ENCODE results near the gene S1PR5. TPM values are rescaled to one million over a fixed set of nuclear protein-coding genes. Genes with fewer than 3 reads are reported as not detected.

S1PR5 gene
- total and polyA plus RNA-seq, 10 of the 15 experiments (the other 5 are each of a cell fraction or from before 2014, with no cell fraction given): 0.04 TPM; not detected in 9

DNA sequence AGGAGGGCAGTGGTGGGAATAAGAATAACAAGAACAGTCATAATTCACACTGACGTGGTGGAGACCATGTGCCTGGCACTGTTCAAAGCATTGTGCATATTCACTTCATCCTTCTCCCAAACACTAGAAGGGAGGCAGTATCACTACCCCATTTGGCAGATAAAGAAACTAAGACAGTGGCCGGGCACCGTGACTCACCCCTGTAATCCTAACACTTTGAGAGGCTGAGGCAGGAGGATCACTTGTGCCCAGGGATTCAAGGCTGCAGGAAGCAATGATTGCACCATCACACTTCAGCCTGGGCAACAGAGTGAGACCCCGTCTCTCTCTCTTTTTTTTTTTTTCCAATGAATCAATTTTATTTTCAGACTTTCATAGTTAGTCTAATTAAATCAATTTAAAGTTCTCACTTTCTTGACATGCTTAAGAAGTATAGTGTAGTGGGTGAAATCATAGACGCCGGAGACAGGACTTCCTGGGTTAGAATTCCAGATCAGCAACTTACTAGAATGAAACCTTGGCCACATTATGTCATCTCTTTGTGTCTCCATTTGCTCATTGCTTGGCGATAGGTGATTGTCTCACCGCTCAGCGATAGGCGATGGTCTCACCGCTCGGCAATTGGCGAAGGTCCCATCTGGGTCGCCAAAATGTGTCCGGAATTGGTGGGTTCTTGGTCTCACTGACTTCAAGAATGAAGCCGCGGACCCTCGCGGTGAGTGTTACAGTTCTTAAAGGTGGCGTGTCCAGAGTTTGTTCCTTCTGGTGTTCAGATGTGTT lies 21.1 kb upstream of the S1PR5 start:
- Histone ChIP-seq H3K9ac (ENCODE audit: control insufficient read depth, insufficient read depth, low read length) (no peak overlapping the region), H3K4me3 (no peak overlapping the region), H3K4me2 (ENCODE audit: control insufficient read depth, insufficient read depth) (no peak overlapping the region), H3K27ac (ENCODE audit: control insufficient read depth, insufficient read depth) (no peak overlapping the region), H3K4me1 (ENCODE audit: control insufficient read depth, insufficient read depth, low read length) (peaks cover 3% of the 10 kb centered on the region; the same call in 1 of the 2 replicates), H3K27me3 (replicated peaks in 1 of 2; ENCODE audit: control insufficient read depth in 2 of 2, insufficient read depth in 2 of 2, low read length in 1 of 2) (peaks cover 0 to 4% of the 10 kb centered on the region in 2 experiments; a peak in 1 of 4 replicates), H4K20me1 (ENCODE audit: control insufficient read depth, insufficient read depth) (no peaks in the 10 kb centered on the region), H3K36me3 (ENCODE audit: control insufficient read depth in 2 of 2, insufficient read depth in 2 of 2, low read length in 1 of 2) (no peaks in the 10 kb centered on the region), H3K9me3 (replicated peaks; ENCODE audit: control insufficient read depth, insufficient read depth, low read length) (no peaks in the 10 kb centered on the region), H3K79me2 (ENCODE audit: control insufficient read depth, insufficient read depth, low read length) (no peaks in the 10 kb centered on the region), H2AFZ (ENCODE audit: control insufficient read depth, low read depth, low read length) (no peak overlapping the region)
- intact Hi-C loops (cut with micrococcal nuclease; ENCODE audit: unreplicated experiment) (no loop called here), in situ Hi-C loops (cut with MboI) (no loop called here)
- TF ChIP-seq ASH2L (IDR thresholded peaks at IDR 0.05; ENCODE audit: borderline replicate concordance, low read depth): no peak
- TF ChIP-seq IRF4 (IDR thresholded peaks at IDR 0.05; ENCODE audit: low read depth, low read length): no peak
- no peak for TF ChIP-seq CREB1 (IDR thresholded peaks at IDR 0.05; ENCODE audit: low read depth)
- no peak for TF ChIP-seq SP1 (IDR thresholded peaks at IDR 0.05; ENCODE audit: low read depth, low read length)
- TF ChIP-seq, protein P1, sequence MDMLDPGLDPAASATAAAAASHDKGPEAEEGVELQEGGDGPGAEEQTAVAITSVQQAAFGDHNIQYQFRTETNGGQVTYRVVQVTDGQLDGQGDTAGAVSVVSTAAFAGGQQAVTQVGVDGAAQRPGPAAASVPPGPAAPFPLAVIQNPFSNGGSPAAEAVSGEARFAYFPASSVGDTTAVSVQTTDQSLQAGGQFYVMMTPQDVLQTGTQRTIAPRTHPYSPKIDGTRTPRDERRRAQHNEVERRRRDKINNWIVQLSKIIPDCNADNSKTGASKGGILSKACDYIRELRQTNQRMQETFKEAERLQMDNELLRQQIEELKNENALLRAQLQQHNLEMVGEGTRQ (IDR thresholded peaks at IDR 0.05; ENCODE audit: borderline replicate concordance, low read depth, low read length): no peak
- TF ChIP-seq, protein P2, sequence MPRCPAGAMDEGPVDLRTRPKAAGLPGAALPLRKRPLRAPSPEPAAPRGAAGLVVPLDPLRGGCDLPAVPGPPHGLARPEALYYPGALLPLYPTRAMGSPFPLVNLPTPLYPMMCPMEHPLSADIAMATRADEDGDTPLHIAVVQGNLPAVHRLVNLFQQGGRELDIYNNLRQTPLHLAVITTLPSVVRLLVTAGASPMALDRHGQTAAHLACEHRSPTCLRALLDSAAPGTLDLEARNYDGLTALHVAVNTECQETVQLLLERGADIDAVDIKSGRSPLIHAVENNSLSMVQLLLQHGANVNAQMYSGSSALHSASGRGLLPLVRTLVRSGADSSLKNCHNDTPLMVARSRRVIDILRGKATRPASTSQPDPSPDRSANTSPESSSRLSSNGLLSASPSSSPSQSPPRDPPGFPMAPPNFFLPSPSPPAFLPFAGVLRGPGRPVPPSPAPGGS (IDR thresholded peaks at IDR 0.05; ENCODE audit: borderline replicate concordance, insufficient read depth, low read depth, low read length, poor library complexity, severe bottlenecking): peak; percentile 71
- no peak for TF ChIP-seq POLR2AphosphoS5 (IDR thresholded peaks at IDR 0.05; ENCODE audit: low read length)
- TF ChIP-seq, protein P3, sequence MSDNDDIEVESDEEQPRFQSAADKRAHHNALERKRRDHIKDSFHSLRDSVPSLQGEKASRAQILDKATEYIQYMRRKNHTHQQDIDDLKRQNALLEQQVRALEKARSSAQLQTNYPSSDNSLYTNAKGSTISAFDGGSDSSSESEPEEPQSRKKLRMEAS (IDR thresholded peaks at IDR 0.05; ENCODE audit: low read depth, low read length): no peak
- DNase-seq (ENCODE audit: low read depth, low spot score) (no peak), ATAC-seq (peak; percentile 39; the same call in 2 of the 3 replicates), FAIRE-seq (no peak)
- ChIA-PET SMC1A (ENCODE audit: uncharacterized antibody, unreplicated experiment) (interaction anchor here (0.7 to 1.2 kb wide), 3 partner anchors 31 to 57 kb away, joined by 3 read pairs; no protein-coding TSS in a partner anchor), POLR2A (interaction anchor here (0.6 to 0.7 kb wide), 2 partner anchors 30 to 280 kb away, joined by 3 read pairs; partner anchors contain the start of gene CDKN2D), RAD21 (ENCODE audit: unreplicated experiment) (interaction anchor here (0.8 kb wide), 1 partner anchor 55 kb away, joined by 3 read pairs; no protein-coding TSS in a partner anchor), CTCF (interaction anchor here (0.6 to 1.7 kb wide), 5 partner anchors 13 to 341 kb away, joined by 3 read pairs; partner anchors contain the start of gene QTRT1)
- BruUV-seq (replicated peaks): no TSS peak
- 49% methylated on average over 20 of the region's 20 CpGs for WGBS (ENCODE audit: insufficient coverage, insufficient replicate concordance, low lambda C conversion rate, missing lambda C conversion rate)

Data from GM12878 (cell line).